AG09319 (cell line): ENCODE measurements around the gene SPRY4.

ENCODE experiments used
- DNase-seq: peaks from one replicate; pipeline ENCODE4 v3.0.0-alpha.2; 2010; ENCODE audit warnings: low read depth; ENCODE audit errors: extremely low read depth
- TF ChIP-seq, protein P1 (sequence below): IDR thresholded peaks from 2 replicates; pipeline ENCODE4 v1.5.1; 2011; ENCODE audit warnings: low read depth, mild to moderate bottlenecking, inconsistent platforms, low read length, moderate library complexity

Gene SPRY4

DNA sequence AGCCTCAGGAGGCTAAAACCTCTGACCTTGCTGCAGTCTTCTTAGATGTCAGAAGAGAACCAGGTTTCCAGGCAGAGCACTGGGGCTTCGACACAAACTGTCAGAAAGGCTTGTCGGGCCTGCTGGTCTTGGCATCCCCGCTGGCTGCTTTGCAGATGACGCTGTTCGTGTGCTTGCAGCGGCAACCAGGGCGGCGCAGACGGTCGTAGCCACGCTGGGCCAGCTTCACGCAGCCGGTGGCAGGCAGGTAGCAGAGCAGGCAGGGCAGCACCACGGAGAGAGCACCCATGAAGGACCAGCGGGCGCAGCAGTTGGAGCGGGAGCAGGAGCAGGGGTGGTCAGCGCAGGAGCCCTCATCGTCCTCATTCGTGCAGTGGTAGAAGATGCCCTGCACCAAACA is 10.7 kb downstream of the SPRY4 start:
- TF ChIP-seq, protein P1, sequence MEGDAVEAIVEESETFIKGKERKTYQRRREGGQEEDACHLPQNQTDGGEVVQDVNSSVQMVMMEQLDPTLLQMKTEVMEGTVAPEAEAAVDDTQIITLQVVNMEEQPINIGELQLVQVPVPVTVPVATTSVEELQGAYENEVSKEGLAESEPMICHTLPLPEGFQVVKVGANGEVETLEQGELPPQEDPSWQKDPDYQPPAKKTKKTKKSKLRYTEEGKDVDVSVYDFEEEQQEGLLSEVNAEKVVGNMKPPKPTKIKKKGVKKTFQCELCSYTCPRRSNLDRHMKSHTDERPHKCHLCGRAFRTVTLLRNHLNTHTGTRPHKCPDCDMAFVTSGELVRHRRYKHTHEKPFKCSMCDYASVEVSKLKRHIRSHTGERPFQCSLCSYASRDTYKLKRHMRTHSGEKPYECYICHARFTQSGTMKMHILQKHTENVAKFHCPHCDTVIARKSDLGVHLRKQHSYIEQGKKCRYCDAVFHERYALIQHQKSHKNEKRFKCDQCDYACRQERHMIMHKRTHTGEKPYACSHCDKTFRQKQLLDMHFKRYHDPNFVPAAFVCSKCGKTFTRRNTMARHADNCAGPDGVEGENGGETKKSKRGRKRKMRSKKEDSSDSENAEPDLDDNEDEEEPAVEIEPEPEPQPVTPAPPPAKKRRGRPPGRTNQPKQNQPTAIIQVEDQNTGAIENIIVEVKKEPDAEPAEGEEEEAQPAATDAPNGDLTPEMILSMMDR: no peak
- DNase-seq: no peak

DNA sequence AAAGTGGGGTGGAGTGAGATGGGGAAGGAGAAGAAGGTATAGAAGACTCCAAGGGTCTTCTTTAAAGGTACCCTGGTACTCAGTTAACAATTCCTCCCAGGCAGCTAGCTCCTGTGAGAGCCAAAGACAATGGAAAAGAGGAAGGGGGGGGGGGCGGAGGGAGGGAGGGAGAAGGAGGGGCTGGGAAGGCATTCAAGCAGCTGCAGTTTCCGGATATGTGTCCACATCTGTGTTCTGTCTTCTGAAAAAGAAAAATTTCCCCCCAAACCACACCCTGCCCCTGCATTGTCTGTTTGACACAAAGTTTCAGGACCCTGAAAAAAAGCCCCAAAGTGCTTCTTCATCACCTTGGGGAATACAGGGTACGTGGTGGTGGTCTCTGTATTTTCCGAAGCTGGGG is 11.1 kb downstream of the SPRY4 start:
- TF ChIP-seq, protein P1: no peak
- no peak for DNase-seq

DNA sequence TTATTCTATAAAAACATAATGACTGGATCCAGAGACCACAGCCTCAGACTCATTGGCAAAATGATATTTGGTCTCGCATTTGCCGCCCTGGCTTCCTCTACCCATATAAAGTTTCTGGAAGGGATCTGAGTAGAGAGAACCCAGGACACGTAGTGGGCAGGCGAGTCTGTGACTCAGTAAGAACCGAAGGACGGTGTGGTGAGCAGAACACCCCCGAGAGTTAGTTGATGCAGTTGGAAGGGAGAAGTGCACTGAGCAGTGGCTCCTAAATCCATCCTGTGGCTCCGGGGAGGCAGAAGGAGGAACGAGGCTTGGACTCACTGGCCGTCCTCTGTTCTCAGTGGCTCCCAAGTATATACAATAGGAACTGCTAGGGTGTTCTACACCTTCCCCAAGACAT is 11.5 kb downstream of the SPRY4 start:
- TF ChIP-seq, protein P1: no peak
- DNase-seq: no peak

DNA sequence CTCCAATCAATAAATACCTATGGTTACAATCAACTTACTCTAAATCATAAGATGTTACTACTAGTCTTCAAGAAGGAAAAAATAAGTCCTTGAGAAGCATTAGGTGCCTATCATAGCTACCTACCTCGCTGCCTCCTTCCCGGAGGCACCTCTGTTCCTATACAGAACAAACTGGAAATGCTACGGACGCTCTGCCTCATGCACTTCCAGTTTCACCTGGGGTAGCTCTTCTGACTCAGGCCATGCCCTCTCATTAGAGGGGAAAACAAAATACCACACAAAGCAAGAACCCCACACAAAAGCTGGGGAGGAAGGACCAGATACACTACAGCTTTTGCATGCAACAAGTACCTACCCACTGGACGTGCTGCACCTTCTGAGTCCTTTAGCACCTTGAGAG is 12.4 kb downstream of the SPRY4 start:
- TF ChIP-seq, protein P1: no peak
- DNase-seq: no peak

DNA sequence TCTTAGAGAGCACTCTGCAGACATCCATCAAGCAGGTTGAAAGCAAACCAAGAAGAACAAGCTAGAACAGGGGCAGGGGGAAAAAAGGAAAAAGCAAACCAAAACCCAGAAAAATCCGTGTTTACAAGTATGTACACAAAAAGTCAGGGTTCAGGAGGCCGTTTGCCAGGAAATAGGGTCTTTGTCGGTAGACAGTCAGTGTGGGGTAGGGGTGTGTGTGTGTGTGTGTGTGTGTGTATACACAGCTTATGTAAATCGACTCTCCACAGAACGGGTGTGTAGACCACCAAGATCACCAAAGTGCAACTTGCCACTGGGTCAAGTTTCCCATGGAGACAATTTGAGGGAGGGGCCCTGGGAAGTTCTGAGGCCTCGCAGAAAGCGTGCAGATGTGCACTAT is 13.1 kb downstream of the SPRY4 start:
- DNase-seq: no peak
- TF ChIP-seq, protein P1: no peak

DNA sequence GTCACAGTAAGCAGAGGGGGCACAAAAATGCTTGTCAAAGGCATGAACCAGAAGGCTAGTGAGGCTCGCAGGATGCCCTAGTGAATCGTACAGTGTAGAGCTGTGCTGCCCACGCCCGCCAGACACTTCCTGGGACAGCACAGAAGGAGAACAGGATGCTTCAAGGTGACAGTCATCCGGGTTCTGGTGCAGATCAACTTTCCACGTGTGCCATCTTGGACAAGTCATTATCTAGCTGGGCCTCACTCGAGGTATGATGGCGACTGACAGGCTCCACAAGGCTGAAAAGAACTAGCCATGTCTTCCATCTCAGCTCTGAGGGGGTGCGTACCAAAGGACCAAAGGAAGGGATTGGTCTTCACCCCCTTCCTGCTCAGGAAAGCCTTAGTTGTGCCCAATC is 14.0 kb downstream of the SPRY4 start:
- DNase-seq: no peak
- TF ChIP-seq, protein P1: no peak

DNA sequence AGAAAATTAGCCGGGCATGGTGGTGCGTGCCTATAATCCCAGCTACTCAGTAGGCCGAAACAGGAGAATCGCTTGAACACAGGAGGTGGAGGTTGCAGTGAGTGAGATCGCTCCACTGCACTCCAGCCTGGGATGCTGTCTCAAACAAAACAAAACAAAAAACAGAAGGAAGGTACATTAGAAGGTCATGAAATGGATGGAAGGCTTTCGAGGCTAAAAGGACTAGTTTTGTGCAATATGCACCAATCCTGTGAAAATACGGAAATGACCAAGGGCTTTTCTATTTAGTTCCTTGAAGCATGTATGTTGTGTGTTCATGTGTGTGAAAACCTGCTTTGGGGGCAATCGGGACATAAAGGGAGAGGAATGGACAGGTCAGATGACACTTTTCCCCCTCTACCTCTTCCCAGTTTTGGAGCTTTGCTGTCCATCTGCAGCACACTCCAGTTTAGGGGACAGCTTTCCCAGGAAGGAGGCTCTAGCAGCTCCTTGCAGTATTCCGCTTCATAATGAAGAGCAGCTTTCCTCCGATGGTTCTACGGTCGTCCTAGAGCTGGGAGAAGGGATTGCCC is 15.0 kb downstream of the SPRY4 start:
- DNase-seq: no peak
- TF ChIP-seq, protein P1: no peak
